GM12874 (cell line): ENCODE measurements around the gene PADI3.

Experiments used
- CTCF ChIP-seq: IDR thresholded peaks from 2 replicates; pipeline ENCODE4 v1.5.1; 2011; ENCODE audit warnings: low read depth, mild to moderate bottlenecking, control low read depth, low read length, moderate library complexity; ENCODE audit not compliant: insufficient read depth

Gene PADI3

DNA sequence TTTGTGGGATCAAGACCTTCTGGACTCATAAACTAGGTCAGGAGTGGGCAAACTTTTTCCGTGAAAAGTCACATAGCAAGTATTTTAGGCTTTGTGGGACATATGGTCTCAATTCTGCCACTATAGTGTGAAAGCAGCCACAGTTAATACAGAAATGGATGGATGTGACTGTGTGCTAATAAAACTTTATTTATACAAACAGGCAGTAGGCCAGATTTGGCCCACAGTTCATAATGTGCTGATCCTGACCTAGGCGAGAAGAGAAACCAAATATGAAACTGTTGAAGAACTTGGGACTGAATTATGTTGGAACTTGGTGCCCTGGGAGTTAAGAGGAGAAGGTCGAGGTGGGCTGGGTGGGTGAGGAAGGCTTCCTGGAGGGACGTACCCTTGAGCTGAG lies 17.1 kb downstream of the PADI3 start:
- TF ChIP-seq CTCF, result no peak

DNA sequence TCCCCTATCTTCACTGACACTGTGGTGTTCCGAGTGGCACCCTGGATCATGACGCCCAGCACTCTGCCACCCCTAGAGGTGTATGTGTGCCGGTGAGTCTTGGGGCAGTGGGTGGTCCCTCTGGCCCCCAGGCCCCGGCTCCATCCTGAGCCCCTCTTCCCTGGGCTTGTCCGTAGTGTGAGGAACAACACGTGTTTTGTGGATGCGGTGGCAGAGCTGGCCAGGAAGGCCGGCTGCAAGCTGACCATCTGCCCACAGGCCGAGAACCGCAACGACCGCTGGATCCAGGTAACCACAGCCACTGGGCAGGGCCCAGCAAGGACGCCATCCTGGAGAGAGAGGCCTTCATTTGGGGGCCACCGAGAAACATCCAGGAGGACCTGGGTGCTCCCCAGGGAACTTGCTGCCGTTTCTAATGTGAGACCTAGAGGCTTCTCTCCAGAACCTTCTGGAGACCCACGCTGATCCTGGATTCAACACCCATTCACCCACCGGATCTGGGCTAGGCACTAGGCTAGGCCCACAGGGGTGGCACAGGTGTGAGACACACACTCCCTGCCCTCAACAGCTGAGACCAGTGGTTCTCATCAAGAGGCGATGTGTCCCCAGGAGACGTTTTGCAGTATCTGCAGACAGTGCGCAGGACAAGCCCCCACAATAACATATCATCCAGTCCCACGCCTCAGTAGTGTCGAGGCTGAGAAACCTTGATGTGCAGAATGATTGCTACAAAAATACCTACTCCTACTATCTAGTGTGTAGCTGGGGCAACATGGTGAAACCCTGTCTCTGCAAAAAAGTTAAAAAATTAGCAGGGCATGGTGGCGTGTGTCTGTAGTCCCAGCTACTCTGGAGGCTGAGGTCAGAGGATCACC lies 22.2 kb downstream of the PADI3 start:
- TF ChIP-seq CTCF, result no peak

DNA sequence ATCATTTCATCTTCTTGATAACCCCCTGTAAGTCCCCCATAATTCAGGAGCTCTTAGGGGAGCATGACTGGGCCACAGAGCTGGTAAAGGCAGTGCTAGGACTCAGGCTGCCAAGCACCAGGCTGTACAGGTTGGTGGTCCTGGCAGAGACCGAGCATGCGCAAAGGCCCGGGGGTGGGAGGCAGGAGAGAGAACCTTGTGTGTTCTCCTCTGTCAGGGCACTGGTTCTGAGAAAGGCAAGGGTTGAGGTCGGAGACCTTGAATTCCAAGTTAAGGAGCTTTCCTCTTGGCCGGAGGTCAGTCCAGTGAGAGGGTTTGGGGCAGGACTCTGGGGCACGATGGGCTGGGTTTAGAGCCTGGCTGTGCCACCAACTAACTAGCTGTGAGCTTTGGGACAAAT lies 23.2 kb downstream of the PADI3 start:
- TF ChIP-seq CTCF, result no peak

GRCh38 chr1:17272646-17273045 lies 23.7 kb downstream of the PADI3 start:
- no peak for TF ChIP-seq CTCF

DNA sequence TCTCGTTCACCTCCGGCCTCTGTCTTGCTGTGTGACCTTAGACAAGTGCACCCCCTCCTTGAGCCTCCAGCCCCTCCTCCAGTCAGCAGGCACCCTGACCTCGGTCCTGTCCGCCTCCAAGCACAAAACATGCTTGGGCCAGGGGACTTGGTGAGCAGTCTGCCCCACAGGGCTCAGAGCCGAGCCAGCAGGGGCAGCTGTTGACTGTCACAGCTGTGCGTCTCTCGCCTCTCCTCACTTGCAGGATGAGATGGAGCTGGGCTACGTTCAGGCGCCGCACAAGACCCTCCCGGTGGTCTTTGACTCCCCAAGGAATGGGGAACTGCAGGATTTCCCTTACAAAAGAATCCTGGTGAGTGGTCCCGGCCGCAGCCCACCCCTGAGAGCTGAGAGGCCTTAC lies 24.2 kb downstream of the PADI3 start:
- TF ChIP-seq CTCF, result no peak

- peak; percentile 96 for TF ChIP-seq CTCF
These were observed 25.6 kb downstream of the PADI3 start for GRCh38 chr1:17274186-17275170.

DNA sequence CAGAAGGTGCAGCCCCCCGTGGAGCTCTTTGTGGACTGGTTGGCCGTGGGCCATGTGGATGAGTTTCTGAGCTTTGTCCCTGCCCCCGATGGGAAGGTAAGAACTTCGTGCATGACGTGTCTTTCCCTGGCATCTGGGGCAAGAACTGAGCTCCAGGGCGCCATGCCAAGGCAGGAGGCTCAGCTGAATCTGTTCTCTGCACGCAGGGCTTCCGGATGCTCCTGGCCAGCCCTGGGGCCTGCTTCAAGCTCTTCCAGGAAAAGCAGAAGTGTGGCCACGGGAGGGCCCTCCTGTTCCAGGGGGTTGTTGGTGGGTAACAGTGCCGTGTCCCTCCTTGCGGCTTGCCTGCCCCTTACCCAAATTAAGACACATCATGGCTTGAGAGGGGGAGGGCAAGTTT lies 27.7 kb downstream of the PADI3 start:
- no peak for TF ChIP-seq CTCF
